SJCRH30 (cell line): ENCODE results near the gene RGPD6. TPM values are rescaled to one million over a fixed set of nuclear protein-coding genes. Genes with fewer than 3 reads are reported as not detected.
"Not testable (repeated sequence)": the region's sequence is repeated elsewhere in the genome, so short reads cannot be mapped to it uniquely, and the experiment has no call there.

Source experiments
- DNase-seq, 2 experiments: peaks; one replicate each; pipeline ENCODE4 v3.0.0-alpha.2; 2015 to 2020
- H3K27ac ChIP-seq: fragments of 250-450 bp; sonication (Bioruptor Pico); 2 replicates; pipeline ENCODE4 v1.5.1; 2020; ENCODE audit warnings: mild to moderate bottlenecking, moderate library complexity
- H3K27me3 ChIP-seq: fragments of 250-450 bp; sonication (Bioruptor Pico); 2 replicates; pipeline ENCODE4 v1.5.1; 2020; ENCODE audit warnings: mild to moderate bottlenecking, moderate library complexity
- H3K36me3 ChIP-seq: fragments of 250-450 bp; sonication (Bioruptor Pico); 2 replicates; pipeline ENCODE4 v1.5.1; 2020; ENCODE audit warnings: mild to moderate bottlenecking, moderate library complexity
- H3K4me1 ChIP-seq: fragments of 250-450 bp; sonication (Bioruptor Pico); 2 replicates; pipeline ENCODE4 v1.5.1; 2020; ENCODE audit warnings: mild to moderate bottlenecking, moderate library complexity
- H3K4me3 ChIP-seq: fragments of 250-450 bp; sonication (Bioruptor Pico); 2 replicates; pipeline ENCODE4 v1.5.1; 2020; ENCODE audit warnings: mild to moderate bottlenecking, moderate library complexity
- H3K9me3 ChIP-seq: fragments of 250-450 bp; sonication (Bioruptor Pico); replicated peaks from 2 replicates; pipeline ENCODE4 v1.5.1; 2020; ENCODE audit warnings: mild to moderate bottlenecking, moderate library complexity
- total RNA-seq: library from RNA; depleted of rRNA; stranded (reverse); fragments of >200 nt; shearing (Covaris generic); gene quantifications from 2 replicates; pipeline ENCODE4 v1.2.3, GENCODE V29; 2014; rRNA removed

RGPD6 gene
- total RNA-seq, 1 experiment from 2014 or later, result 34.6 TPM

DNA sequence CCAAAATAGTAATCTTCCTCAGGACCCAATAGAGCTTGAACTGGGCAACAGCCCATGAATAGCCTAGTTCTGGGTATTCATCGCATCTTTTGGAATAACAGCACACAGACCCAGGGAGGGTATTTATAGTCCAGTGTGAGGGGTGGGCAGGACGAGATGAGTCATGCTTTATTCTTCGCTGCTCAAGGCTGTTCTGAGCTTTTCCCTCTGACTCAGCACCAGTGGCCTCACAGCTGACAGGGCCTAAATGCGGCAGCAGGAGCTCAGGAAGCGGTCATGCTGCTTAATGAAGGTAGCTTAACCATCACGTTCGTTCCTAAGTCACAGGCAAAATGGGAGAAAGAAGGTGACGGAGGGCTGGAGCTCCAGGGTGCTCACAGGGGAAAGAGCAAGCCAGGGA lies 111.7 kb downstream of the RGPD6 start:
- not testable (repeated sequence) for H3K27ac ChIP-seq, H3K36me3 ChIP-seq, DNase-seq

More for the DNA sequence above, 111.7 kb downstream of the RGPD6 start:
- H3K4me3 ChIP-seq, H3K27me3 ChIP-seq, H3K4me1 ChIP-seq, H3K9me3 ChIP-seq: not testable (repeated sequence)

Other genes with a start within 250 kb of the RGPD6 start
- gene LIMS4, start 104.4 kb downstream of the RGPD6 start, total RNA-seq, result 1.5 and 2.0 TPM in 2 replicates
- 107 and 118 TPM in 2 replicates for gene BUB1, start 100.8 kb upstream of the RGPD6 start, total RNA-seq
- not detected in 2 replicates for gene ACOXL, start 155.4 kb upstream of the RGPD6 start, total RNA-seq